ENCODE measurements around the gene UNC13A.

Gene UNC13A

DNA sequence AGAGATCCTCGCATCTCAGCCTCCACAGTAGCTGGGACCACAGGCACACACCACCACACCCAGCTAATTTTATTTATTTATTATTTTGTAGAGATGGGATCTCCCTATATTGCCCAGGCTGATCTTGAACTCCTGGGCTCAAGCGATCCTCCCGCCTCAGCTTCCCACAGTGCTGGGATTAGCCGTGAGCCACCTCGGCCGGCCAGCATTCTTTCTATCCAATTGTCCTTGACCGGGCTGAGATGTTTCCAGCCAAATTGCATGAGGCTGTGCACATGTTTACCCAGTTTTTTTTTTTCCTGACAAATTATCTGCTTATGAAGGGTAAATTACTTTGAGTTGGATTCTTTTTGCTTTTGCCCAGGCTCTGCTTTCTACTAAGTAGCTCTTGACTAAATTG lies 28.2 kb downstream of the UNC13A start:
- DNase-seq = no peak

DNA sequence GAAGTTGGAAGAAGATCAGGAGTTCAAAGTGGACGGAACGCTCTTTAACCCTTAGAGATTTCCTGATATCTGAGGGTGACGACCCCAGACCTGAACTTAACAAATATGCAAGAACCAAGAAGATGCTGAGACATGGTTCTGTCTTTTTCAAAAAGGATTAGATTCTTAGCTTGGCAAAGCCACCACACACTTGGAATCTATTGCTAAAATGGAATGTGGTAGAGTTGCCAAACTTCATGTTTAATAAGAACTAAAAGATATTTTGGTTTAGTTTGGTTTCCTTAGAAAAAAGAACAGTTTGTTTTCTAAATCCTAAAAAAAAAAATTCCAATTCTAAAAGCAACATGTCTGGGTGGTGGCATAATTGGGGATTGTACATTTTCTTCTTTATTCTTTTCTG lies 29.5 kb downstream of the UNC13A start:
- DNase-seq = no peak

DNA sequence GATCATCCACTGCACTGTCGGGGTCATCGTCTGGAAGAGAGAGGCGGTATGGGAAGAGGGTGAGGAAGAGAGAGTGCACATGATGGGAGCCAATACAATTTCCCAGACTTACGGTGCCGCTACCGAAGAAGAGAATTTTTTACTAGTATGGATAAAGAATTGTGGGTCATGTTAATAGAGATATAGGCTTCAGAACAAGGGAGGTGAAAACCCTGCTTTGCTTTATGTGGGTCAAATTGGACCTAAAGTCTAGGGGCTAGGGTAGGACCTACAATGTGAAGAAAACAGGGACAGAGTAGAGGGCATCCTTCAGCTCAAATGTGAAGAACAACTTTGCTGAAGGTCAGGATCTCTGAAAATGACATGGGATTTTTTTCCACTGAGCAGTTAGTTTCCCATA lies 29.9 kb downstream of the UNC13A start:
- no peak for DNase-seq

DNA sequence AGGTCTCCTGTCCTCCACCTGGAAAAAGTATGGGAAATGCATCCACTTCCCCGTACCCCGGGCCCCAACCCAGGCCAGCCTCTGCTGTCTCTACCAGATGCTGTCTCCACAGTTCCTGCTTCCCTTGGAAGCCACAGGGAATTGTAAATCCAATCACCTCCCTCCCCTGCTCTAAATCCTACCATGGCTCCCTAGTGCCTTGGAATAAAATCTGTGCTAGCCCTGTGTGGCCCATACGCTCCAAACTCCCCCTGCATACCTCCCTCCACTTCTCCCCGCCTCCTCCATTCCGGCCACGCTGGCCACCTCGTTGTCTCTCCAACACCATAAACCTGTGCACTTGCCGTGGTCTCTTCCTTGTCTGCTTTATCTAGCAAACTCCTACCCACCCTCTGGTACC lies 31.2 kb downstream of the UNC13A start:
- no peak for DNase-seq

DNA sequence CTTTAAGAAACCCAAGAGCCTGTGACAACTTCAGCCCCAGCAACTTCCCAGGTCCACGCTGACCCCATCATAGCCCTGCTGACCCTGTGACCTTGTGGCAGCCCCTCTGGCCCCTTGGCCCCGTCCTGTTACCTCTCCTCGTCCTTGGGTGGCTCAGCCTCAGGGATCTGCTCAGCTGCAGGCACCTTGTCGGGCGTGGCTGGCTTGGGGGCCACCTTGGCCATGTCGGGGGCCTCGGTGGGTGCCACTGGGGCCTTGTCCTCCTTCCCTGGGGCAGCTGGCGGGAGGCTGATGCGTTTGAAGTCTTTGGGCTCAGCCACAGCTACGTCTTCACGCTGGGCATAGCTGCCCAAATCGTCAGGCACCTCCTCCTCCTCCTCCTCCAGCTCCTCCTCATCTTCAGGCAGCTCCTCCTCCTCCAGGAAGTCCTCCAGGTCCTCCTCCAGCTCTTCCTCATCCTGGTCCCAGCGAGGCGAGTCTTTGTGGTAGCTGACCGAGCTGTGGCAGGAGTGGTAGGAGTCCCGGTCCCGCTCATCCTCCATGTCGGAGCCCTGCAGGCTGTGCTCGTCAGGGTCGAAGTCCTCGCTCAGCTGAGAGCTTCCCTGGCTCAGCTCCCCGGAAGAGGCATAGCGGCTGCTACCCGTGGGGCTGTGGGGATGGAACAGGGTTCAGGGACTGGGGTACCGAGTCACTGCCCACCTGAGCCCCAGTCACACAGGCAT lies 32.2 kb downstream of the UNC13A start:
- no peak for DNase-seq

DNA sequence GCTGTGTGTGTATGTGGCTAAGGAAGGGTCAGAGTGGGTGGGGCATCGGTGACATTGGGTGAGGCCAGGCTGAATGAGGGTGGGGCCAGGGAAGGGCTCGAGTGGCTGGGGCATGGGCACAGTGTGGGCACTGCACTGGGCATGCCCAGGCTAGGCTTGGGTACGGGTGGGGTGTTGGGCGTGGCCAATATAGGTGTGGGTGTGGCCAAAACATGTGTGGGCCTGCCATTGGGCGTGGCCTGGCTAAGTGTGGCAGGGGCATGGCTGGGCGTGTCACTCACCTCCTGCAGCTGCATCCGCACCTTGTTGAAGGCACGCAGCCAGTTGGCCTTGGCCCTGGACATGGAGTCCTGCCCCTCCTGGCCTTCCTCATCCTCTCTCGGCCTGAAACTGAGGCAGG lies 33.2 kb downstream of the UNC13A start:
- DNase-seq = no peak

DNA sequence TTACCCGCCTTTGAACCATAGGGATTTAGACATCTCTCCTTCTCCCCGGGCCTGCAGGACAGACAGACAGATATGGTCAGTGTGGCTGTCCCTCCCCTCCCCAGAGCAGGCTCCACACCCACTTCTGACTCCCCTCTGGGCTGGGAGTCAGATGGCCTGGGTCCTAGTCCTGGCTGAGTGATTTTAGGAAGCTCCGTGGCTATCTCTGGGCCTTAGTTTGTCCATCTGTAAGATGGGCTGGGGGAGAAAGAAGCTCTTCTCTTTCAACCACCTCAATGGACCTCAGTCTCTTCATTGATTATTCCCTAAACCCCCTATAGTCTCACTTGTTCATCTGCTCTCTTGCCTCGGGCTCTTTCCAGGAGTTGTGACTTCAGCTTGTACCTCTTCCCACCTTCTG lies 35.5 kb downstream of the UNC13A start:
- no peak for DNase-seq

DNA sequence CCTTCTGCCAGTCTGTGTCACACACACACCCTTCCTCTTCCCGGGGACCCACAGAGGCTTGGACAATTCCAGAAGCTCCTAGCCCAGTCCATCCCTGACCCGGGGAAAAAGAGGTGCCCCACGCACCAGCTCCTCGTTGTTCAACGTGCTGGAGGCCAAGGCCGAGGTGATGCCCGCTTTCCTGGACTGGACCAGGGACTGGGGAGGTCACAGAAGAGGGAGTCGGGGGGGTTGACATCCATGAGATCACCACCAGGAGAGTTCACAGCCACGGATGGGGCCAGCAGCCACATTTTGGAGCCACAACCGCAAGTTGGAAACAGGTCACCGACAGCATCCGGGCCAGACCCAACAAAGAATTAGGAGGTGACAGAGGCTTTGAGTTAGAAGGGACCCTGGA lies 39.4 kb downstream of the UNC13A start:
- DNase-seq = no peak

DNA sequence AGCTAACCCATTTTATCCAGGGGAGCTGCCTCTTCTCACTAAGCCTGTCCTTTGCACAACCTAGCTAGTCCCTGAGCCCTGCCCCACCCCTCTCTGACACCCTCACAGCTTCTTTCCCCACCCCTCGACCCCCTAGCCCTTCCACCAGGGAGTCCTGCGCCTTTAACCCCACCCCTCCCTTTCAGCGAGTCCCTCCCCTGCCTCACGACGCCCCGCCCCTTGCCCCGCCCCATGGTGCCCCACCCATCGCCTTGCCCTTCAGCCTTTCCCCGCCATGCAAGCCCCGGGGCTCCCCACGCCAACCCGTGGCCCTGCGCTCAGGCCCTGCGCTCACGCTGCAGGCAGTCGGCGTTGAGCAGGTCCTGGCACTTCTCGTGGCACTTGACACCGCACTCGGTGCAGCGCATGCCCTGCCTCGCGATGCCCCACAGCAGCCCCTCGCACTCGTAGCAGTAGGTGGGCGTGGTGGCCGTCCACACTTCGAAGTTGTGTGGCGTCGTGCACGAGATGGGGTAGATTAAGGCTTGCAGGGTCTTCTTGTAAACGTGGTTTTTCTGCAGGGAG lies 40.0 kb downstream of the UNC13A start:
- no peak for DNase-seq

DNA sequence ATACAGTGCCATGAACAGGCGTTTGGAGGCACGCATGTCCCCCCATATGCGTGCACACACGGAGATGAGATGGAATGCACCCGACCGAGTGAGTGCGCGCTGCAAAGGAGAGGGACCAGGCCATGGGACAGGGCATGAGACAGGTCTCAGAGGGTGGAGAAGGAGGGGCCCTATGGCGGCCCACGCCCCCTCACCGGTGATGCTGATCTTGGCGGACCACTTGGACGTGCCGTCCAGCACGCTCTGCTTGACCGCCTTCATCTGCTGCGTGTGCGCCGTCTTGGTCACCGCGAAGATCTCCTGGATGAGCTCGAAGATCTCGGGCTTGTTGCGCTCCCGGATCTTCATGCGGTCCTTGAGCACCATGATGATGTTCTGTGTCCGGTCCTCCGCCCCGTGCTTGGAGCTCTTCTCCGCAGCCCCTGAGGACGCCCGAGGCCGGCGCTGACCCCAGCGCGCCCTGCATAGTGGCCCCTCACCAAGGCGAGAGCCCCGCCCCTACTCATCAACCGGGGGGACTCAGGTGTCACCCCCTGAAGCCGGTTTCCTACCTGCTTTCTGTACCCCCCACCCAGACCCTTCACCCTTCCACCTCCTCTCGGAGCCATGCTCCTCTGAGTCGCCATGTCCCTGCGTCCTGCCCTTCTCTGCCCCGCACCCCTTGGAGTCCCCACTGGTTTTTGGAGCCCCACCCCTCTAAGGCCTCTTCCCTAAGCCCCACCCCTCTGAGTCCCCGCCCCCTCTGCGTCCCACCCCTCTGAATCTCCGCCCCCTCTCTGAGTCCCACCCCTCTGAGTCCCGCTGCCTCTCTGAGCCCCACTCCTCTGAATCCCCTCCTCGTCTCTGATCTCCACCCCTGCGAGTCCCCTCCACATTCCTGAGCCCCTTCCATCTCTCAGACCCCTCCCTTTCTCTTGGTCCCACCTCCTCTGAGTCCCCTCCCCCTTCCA lies 40.8 kb downstream of the UNC13A start:
- DNase-seq = no peak

DNA sequence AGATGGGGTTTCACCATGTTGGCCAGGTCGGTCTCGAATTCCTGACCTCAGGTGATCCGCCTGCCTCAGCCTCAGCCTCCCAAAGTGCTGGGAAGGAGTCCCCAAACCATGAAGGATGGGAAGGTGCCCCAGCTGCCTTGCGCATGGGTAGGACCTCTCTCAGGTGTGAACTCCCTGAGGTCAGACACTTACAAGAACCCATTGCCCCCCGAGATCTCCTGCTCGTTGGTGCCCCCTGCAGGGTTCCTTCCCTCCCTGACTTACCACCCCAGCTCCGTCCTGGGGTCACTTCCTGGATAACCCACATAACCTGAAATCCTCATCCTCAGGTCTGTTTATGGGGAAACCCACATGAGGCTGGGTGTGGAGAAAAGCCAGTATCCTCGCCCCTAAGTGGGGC lies 41.7 kb downstream of the UNC13A start:
- no peak for DNase-seq

DNA sequence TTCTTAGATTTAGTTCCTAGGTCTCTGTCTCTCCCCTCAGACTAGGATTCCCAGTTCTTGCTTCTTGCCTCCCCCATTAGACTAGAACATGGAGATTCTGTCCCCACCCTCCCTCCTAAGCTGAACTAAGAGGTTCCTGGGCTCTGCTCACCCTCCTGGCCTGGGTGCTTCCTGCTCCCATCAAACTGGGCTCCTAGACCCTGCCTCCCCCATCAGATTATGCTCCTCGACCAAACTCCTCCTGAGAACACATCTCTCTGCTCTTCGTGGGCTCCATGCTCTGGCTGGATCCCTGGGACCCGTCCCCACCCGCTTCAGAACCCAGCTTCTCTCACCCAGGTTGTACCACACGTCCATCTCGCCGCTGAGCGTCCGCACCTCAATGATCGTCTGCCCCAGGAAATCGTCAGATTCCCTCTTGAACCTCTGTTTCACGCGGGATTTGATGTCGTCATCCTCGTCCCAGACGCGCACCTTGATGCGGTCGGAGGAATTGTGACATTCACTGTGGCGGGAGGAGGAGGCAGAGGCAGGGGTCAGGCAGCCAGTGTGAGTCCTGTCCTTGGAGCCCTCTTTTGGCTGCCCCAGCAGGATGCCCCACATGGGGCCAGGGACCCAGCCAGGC lies 42.7 kb downstream of the UNC13A start:
- no peak for DNase-seq

DNA sequence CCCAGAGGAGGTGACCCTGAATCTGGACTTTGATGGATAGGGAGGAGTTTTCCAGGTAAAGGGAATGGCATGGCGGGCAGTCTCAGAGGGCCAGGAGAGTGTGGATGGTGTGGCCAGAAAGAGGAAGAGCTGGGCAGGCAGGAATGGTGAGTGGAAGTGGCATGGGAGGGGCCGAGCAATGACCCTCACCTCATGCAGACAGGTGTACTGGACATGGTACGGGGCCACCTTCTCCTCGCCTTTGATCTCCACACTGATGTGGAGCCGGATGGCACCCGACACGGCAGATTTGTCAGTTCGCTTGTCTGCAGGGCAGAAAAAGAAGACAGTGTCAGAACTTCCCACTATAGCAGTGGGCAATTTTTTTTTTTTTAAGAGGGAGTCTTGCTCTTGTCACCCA lies 45.5 kb downstream of the UNC13A start:
- DNase-seq = no peak

DNA sequence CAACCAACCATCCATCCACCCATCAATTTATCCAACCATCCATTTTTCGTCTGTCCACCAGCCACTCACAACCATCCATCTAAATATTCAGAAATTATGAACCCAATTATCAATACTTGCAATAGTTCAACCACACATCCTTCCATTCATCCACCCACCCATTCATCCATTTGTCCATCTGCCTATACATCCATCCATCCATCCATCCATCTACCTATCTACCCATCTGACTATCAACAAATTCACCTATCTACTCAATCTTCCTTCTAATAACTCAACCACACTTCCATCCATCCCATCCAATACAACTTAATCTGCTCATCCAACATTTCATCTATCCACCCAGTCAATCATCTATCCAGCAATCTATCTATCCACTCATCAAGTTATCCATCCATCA lies 46.3 kb downstream of the UNC13A start:
- no peak for DNase-seq

DNA sequence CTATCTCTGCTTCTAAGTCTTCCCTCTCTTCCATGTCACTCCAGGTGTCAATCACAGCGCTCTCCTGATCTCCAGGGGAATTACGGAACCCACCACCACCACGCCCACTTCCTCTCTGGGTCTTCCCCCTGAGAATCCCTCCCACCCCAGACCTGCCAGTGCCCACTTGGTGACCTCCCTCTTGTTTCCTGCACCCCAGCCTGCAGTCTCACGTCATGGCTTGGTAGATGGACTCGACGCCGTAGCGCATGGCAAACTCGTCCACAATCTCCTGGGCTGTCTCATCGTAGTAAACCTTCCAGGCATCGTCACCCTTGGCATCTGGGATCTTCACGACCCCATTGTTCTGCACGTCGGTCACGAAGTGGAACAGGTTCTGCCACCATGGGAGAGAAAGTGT lies 47.0 kb downstream of the UNC13A start:
- DNase-seq = no peak

DNA sequence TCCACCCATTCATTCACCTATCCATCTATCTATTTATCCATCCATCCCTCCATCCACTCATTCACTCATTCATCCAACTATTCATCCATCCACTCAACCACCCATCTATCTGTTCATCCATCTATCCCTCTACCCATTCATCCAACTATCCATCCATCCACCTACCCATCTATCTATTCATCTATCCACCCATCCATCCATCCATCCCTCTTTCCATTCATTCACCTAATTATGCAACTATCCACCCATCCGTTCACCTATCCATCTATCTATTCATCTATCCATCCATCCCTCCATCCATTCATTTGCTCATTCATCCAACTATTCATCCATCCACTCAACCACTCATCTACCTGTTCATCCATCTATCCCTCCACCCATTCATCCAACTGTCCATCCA lies 54.5 kb downstream of the UNC13A start:
- no peak for DNase-seq

DNA sequence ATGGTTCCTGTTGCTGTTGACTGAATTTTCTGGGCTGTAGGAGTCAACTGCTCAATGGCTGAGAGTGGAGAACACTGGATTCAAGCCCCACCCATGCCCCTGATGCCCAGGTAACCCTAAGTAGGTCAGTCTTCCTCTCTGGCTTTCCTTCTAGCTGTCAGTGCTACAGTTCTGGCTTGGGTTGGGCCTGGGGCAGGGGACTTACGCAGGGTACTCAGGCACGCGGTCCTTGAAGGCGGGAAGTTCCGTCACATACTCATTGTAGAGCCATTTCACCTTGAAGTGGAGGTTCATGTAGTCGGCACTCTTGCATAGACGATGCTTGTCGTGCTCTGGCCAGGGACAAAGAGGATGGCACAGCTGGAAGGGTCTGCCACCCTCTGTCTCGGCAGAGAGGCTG lies 55.6 kb downstream of the UNC13A start:
- no peak for DNase-seq

DNA sequence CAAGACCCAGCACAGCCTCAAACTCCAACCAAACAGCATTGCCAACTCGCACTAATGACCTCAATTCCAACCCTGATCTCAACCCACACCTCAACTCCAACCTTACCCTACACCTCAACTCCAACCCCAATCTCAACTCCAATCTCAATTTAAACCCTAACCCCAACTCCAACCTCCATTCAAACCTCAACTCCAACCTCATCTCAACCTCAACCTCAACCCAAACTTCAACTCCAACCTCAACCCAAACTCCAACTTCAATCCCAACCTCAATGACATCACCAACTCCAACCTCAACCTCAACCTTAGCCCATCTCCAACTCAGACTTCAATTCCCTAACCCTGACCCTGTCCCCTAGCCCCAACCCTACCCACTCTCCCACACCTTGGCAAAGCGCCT lies 58.4 kb downstream of the UNC13A start:
- DNase-seq = no peak

DNA sequence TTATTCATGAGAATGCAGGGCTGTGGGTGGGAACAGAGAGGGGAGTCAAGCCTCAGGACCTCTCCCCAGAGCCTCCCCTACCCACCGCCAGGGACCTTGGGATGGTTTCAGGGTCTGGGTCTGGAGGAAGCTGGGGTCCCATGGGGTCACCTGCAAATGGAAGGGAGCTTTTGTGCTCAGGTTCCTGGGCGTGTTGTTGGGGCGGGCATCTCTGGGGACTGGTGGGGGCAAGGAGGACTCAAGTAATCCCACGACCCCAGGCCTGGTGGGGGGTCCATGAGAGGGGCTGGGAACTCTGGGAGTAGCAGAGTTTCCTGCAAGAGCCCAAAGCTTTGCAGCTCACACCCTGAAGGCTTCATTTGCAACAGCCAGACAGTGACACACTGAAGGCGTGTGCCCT lies 60.2 kb downstream of the UNC13A start:
- DNase-seq = no peak

DNA sequence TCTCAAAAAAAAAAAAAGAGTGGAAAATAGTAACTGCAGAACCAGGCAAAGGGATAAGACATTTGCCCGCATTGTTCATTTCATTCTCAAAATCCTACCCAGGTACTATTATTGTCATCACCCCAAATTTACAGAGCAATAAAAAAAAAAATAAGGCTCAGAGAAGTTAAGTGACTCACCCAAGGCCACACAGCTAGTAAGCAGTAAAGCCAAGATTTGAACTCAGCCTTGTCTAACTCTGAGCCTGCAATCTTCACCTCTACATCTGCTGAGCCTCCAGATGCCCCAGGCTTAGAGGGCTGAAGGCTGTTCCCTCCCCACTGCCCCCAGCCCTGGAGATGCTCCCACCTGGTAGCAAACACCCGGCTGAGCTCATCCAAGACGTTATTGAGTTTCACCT lies 61.0 kb downstream of the UNC13A start:
- DNase-seq = no peak

DNA sequence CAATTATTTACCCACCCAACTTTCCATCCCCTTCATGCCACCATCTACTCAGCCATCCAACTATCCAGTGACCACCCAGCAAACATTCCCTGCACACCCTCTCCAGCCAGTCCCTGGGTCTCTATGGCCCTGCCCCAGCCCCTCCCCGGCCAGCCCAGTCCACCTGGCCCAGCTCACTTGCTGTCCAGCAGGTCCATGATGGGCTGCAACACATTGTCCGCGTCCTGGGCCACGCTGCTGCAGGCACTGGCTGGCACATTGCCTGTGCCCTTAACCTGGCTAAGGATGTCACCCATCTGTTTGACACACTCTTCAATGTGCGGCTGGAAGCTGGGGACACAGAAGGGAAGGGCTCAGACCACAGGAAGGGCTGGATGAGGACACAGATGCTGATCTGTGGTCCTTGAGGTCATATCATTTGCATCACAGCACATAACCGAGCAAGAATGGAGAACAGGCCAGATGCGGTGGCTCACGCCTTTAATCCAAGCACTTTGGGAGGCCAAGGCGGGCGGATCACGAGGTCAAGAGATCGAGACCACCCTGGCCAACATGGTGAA lies 61.6 kb downstream of the UNC13A start:
- no peak for DNase-seq

DNA sequence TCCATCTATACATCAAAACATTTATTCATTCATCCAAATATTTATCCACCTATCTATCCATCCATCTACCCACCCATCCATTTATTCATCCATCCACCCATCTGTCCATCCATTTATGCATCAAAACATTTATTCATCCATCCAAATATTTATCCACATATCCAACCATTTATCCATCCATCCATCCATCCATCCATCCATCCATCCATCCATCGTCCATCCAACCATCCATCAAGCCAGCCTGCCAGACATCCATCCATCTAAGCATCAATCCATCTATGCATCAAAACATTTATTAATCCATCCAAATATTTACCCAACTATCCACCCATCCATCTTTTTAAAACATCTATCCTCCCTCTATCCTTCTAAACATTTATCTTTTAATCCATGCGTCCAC lies 62.2 kb downstream of the UNC13A start:
- DNase-seq = no peak

DNA sequence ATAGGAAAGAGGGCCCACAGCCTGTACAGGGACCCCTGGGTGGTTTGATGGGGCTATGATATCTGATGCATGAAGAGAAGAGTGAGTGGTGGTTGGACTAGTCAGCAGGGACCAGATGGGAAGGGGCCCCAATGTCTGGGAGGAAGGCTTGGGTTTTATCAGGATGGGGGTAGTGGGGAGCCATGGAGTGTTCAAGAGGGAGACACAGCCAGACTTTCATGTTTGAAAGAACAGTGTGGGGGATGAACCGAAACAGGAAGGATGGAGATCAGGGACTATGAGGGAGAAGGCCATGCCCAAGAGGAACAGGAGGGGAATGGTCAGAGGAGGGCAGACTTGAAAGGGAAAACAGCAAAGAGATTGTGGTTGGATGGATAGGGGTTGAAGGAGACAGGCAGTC lies 63.1 kb downstream of the UNC13A start:
- DNase-seq = no peak

Data from stimulated activated CD4-positive, alpha-beta T cell treated with anti-CD3 and anti-CD28 coated beads, Interleukin-4, amount 100 ng/mL, for 24 hours (primary cell).